ENCODE measurements around the gene GRIK5.
"Not testable (repeated sequence)": the region's sequence is repeated elsewhere in the genome, so short reads cannot be mapped to it uniquely, and the experiment has no call there.

The GRIK5 gene

GRCh38 chr19:42045575-42045974 lies 24.4 kb downstream of the GRIK5 start:
- no peak for DNase-seq

DNA sequence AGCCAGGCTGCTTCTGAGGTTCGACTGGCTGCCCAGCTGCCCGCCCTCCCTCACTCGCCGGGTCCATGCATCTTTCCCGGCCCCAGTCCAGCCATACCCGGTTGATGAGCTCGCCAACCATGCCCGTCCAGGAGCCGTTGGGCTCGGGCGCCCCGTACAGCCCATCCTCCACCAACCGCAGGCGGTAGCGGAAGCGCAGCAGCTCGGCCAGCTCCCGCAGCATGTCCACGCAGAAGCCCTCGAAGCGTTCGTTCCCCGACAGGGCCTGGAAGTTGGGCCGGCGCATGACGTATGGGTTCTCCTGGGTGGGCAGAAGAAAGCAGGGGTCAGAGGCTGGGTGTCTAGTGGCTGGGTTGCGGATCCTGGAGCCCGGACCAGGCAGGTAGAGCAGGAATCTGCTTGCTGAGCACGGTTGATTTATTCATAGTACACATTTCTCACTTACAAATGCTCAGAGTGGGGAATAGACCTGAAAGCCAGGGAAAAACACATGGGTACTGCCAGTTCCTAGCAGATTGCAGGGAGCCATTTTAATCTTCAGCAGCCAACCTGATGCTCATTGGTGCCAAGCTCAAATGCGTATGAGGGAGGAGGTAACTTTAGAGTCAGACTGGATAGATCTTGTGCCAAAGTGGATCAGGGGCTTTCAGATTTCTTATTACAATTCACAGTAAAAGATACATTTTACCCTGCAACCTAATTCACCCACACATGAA lies 27.4 kb downstream of the GRIK5 start:
- DNase-seq, result no peak

DNA sequence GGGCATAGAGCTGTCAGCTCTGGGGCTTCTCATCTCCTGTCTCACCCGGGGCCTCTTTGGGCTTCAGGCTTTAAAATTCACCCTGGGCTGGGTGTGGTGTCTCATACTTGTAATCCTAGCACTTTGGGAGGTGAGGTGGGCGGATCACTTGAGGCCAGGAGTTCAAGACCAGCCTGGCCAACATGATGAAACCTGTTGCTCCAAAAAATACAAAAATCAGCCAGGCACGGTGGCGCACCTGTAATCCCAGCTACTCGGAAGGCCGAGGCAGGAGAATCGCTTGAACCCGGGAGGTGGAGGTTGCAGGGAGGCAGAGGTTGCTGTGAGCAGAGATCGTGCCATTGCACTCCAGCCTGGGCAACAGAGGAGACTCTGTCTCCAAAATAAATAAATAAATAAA lies 29.5 kb downstream of the GRIK5 start:
- DNase-seq, result not testable (repeated sequence)

DNA sequence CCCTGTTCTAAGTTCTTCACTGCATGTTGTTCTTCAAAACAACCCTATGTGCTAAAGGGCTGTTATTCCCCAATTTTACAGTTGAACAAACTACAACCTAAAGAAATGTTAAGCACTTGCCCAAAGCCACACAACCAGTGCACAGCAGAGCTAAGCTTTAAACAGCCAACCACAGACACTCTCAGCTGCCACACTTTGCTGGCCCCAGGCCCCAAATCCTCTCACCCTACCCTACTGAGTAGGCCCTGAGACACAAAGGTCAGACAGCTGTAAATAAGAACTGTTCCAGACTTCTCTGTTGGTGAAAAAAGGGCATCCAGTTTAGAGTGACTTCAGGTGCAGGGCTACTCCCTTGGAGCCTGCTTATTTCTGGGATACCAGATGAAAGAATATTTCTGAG lies 30.0 kb downstream of the GRIK5 start:
- DNase-seq, result no peak

- DNase-seq, result no peak
Measured at GRCh38 chr19:42038666-42039065, 31.3 kb downstream of the GRIK5 start.

- no peak for DNase-seq
Measured at GRCh38 chr19:42037649-42038048, 32.4 kb downstream of the GRIK5 start.

DNA sequence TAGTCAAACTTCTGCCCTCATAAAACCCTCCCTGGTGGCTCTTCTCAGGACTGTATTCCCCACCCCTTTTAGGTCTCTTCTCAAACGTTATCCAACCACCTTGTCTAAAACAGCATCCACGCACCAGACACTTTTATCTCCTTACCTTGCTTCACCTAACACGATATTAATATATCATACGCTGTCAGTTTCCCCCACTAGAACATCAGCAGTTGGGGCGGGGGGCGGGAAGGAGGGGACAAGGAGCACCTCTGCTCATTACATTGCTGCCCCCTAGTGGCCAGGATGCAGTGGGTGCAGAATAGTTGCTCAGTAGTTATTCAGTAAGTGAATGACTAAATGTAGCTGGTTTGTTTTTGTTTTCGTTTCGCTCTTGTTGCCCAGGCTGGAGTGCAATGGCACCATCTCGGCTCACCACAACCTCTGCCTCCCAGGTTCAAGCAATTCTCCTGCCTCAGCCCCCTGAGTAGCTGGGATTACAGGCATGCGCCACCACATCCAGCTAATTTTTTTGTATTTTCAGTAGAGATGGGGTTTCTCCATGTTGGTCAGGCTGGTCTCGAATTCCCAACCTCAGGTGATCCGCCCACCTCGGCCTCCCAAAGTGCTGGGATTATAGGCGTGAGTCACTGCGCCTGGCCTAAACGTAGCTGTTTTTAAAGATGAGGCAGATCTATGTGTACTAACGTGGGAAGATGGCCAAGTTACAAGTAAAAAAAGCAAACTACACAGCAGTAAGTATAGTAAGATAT lies 35.2 kb downstream of the GRIK5 start:
- peak; percentile 65 for DNase-seq

GRCh38 chr19:42033413-42033812 lies 36.6 kb downstream of the GRIK5 start:
- no peak for DNase-seq

GRCh38 chr19:42032431-42032830 lies 37.6 kb downstream of the GRIK5 start:
- DNase-seq, result no peak

- no peak for DNase-seq
Measured at GRCh38 chr19:42030645-42031440, 39.2 kb downstream of the GRIK5 start.

- no peak for DNase-seq
Measured at GRCh38 chr19:42028304-42029216, 41.4 kb downstream of the GRIK5 start.

- DNase-seq, result no peak
Measured at GRCh38 chr19:42024622-42025111, 45.3 kb downstream of the GRIK5 start.

- DNase-seq, result no peak
Measured at GRCh38 chr19:42023943-42024260, 46.1 kb downstream of the GRIK5 start.

DNA sequence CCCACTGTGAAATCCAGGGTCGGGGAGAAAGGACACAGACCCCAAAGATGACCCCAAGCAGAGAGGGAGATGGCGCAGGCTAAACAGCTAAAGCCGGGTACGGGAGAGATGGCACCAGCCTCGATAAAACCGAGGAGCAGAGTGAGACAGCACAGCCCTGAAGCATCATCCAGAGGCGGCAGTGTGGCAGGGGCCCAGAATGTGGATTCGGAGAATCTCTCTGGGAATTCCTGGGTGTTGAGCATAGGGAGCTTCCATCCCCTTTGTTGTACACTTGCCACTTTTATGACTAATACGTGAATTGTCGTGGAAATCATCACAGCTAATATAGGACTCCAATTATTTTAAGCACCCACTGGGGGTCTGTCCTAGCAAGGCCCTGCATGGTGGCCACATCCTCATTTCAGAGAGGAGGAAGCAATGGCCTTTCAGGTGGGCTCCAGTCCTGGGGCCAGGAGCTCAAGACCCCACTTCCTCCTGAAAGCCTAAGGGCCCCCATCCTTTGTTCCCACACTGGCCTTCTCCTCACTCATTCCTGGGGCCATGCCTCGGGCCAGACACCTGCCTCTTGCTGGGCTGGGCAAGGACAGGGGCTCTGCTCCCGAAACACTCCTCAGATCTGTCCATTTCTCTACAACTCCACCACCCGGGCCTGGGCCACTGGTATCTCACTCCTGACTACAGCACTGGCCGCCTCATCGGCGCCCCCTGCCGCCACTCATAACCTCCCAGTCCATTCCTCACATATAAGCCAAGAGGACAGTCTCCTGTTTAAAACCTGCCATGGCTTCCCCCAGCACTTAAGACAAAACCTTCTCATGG lies 46.7 kb downstream of the GRIK5 start:
- DNase-seq, result no peak

DNA sequence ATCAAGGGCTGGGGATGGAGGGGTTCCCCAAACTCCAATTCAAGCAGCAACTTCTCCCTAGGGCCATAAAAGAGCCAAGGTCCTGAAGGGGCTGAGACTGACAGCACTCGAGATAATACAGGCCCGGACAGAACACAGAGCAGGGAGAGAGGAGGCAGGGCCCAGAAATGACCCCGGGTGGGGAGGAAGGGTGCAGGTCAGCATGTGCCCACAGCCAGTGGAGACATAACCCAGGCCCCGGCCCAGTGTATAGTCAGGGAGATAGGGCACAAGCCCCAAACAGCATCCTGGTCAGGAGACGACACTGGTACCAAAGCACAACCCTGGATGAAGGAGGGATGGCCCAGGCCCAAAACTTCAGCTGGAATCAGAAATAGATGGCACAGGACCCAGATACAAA lies 47.4 kb downstream of the GRIK5 start:
- DNase-seq, result no peak

DNA sequence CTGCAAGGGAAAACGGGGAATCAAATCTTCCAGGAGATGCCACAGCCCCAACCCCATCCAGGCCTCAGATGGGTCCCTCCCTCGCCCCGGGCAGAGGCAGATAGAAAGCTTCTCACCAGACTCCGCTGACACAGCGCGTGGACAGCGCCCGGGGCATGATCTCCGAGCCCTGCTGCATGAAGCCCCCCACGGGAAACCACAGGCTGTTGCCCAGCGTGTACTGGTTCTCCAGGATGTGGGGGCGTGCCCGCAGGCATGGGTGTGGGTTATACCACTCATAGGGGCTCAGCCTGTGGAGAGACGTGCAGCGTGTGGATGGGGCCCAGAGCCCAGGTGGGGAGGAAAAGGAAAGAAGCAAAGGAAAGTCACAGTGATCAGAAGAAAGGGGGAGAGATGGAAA lies 48.8 kb downstream of the GRIK5 start:
- DNase-seq, result no peak

DNA sequence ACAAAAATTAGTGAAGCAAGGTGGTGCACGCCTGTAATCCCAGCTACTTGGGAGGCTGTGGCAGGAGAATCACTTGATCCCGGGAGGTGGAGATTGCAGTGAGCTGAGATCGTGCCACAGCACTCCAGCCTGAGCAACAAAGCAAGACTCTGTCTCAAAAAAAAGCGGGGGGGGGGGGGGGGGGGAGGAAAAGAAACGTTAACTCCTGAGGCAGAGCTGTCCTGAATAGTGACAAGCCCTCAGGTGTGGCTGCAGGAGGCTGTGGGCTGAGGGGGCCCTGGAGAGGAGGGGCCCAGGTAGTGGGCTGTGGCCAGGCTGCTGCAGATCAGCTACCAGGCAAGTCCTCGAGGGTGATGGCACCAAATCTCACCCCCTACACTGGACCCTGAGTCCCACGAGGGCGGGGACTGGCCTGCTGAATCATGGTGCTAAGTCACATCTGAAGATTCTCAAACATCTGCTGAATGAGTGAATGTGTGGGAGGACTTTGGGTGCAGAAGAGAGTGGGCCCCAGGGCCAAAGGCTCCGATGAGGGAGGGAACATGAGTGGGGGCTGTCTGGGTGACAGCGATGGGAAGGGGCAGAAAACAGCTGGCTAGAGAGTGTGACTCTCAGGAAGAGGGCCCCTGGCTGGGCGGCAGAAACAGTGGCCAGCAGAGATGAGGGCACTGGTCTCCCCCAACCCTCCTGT lies 51.4 kb downstream of the GRIK5 start:
- no peak for DNase-seq

GRCh38 chr19:42017040-42017439 lies 53.0 kb downstream of the GRIK5 start:
- DNase-seq, result no peak

GRCh38 chr19:42012747-42013146 lies 57.3 kb downstream of the GRIK5 start:
- DNase-seq, result not testable (repeated sequence)

GRCh38 chr19:42010245-42011126 lies 59.5 kb downstream of the GRIK5 start:
- DNase-seq, result no peak
